GM13977 (cell line): ENCODE data around the gene ZNRF2.

Experiments
- DNase-seq: peaks from one replicate; pipeline ENCODE4 v3.0.0; 2012; ENCODE audit warnings: low spot score
- CTCF ChIP-seq: IDR thresholded peaks from 2 replicates; pipeline ENCODE4 v1.5.1; 2012; ENCODE audit warnings: mild to moderate bottlenecking, control low read depth; ENCODE audit not compliant: insufficient read depth; ENCODE audit errors: extremely low read depth, missing control alignments
- in situ Hi-C: fragments of 300-500 bp; cut with MboI; formaldehyde crosslinking; loops from one replicate; pipeline ENCODE4 v1.12.0; 2022; ENCODE audit warnings: low sequenced_read_pairs, low pct_unique_long_range_greater_than_20kb, mixed read lengths, inconsistent platforms; ENCODE audit not compliant: unreplicated experiment

ZNRF2 gene

GRCh38 chr7:30278849-30279652, 5.3 kb upstream of the ZNRF2 start:
- no peak for TF ChIP-seq CTCF
- in situ Hi-C loops, result loop anchor here (10.0 kb wide), 1 partner anchor 114 kb away; no protein-coding TSS in a partner anchor

GRCh38 chr7:30279653-30279904, 4.8 kb upstream of the ZNRF2 start:
- no peak for TF ChIP-seq CTCF
- DNase-seq, result no peak
- in situ Hi-C loops, result loop anchor here (10.0 kb wide), 1 partner anchor 115 kb away; no protein-coding TSS in a partner anchor

More at GRCh38 chr7:30278849-30279652, 5.3 kb upstream of the ZNRF2 start:
- no peak for DNase-seq

- DNase-seq, result no peak
- TF ChIP-seq CTCF, result no peak
- in situ Hi-C loops, result no loop called here
These were observed 3.8 kb upstream of the ZNRF2 start for GRCh38 chr7:30280631-30281030.

GRCh38 chr7:30281263-30281662, 3.1 kb upstream of the ZNRF2 start:
- no peak for TF ChIP-seq CTCF
- in situ Hi-C loops, result no loop called here
- no peak for DNase-seq

GRCh38 chr7:30281791-30282190, 2.6 kb upstream of the ZNRF2 start:
- no peak for DNase-seq
- no peak for TF ChIP-seq CTCF
- in situ Hi-C loops, result no loop called here

GRCh38 chr7:30282735-30283134, 1.7 kb upstream of the ZNRF2 start:
- no peak for TF ChIP-seq CTCF
- in situ Hi-C loops, result no loop called here
- no peak for DNase-seq
